ENCODE results near the gene SAXO1. TPM values are rescaled to one million over a fixed set of nuclear protein-coding genes. Genes with fewer than 3 reads are reported as not detected.

The SAXO1 gene
- total RNA-seq, 1 experiment from 2014 or later = 0.20 TPM

- DNase-seq = no peak
- Mint-ChIP-seq H3K4me1 (ENCODE audit: low read depth, unreplicated experiment) (no peaks in the 10 kb centered on the region), H3K27me3 (ENCODE audit: insufficient read depth, unreplicated experiment) (peaks cover 8% of the 10 kb centered on the region), H3K36me3 (ENCODE audit: insufficient read depth, unreplicated experiment) (no peaks in the 10 kb centered on the region), H3K4me3 (ENCODE audit: unreplicated experiment) (no peak overlapping the region), H3K27ac (ENCODE audit: unreplicated experiment) (no peak overlapping the region), H3K9me3 (ENCODE audit: unreplicated experiment) (no peaks in the 10 kb centered on the region)
- Histone ChIP-seq H3K4me3 (ENCODE audit: low read depth, low read length) (no peak overlapping the region), H3K27me3 (replicated peaks; ENCODE audit: control insufficient read depth, insufficient read depth, low read length) (no peaks in the 10 kb centered on the region), H3K36me3 (ENCODE audit: control insufficient read depth, insufficient read depth, low read length) (no peaks in the 10 kb centered on the region), H3K9me3 (no peaks in the 10 kb centered on the region), H3K4me1 (no peaks in the 10 kb centered on the region; the same call in 1 of the 2 replicates)
- no TSS peak for BruUV-seq (replicated peaks)
- no peak for TF ChIP-seq CTCF (IDR thresholded peaks at IDR 0.05; ENCODE audit: insufficient read depth in 1 of 2, low read depth in 1 of 2, low read length in 1 of 2, severe bottlenecking in 1 of 2, unreplicated experiment in 1 of 2)
- intact Hi-C loops (cut with micrococcal nuclease; ENCODE audit: unreplicated experiment) = no loop called here
- CTCF ChIA-PET = no interaction called here
- POLR2A ChIA-PET = no interaction called here
Measured at GRCh38 chr9:18978188-18978587, 54.8 kb downstream of the SAXO1 start.

GRCh38 chr9:18976709-18977531 is 56.1 kb downstream of the SAXO1 start:
- Mint-ChIP-seq H3K27me3 (ENCODE audit: insufficient read depth, unreplicated experiment) (peaks cover 9% of the 10 kb centered on the region), H3K27ac (ENCODE audit: unreplicated experiment) (no peak overlapping the region), H3K9me3 (ENCODE audit: unreplicated experiment) (no peaks in the 10 kb centered on the region), H3K4me1 (ENCODE audit: low read depth, unreplicated experiment) (no peaks in the 10 kb centered on the region), H3K4me3 (ENCODE audit: unreplicated experiment) (peak overlapping the region; percentile 18), H3K36me3 (ENCODE audit: insufficient read depth, unreplicated experiment) (no peaks in the 10 kb centered on the region)
- DNase-seq = no peak
- POLR2A ChIA-PET = no interaction called here
- CTCF ChIA-PET = no interaction called here
- BruUV-seq (replicated peaks) = no TSS peak
- intact Hi-C loops (cut with micrococcal nuclease; ENCODE audit: unreplicated experiment) = no loop called here
- Histone ChIP-seq H3K4me3 (ENCODE audit: low read depth, low read length) (no peak overlapping the region), H3K27me3 (replicated peaks; ENCODE audit: control insufficient read depth, insufficient read depth, low read length) (no peaks in the 10 kb centered on the region), H3K36me3 (ENCODE audit: control insufficient read depth, insufficient read depth, low read length) (no peaks in the 10 kb centered on the region), H3K9me3 (no peaks in the 10 kb centered on the region), H3K4me1 (no peaks in the 10 kb centered on the region; the same call in 1 of the 2 replicates)
- TF ChIP-seq CTCF (IDR thresholded peaks at IDR 0.05; ENCODE audit: insufficient read depth in 1 of 2, low read depth in 1 of 2, low read length in 1 of 2, severe bottlenecking in 1 of 2, unreplicated experiment in 1 of 2) = no peak

- Mint-ChIP-seq H3K27me3 (ENCODE audit: insufficient read depth, unreplicated experiment) (peaks cover 7% of the 10 kb centered on the region), H3K27ac (ENCODE audit: unreplicated experiment) (no peak overlapping the region), H3K9me3 (ENCODE audit: unreplicated experiment) (no peaks in the 10 kb centered on the region), H3K36me3 (ENCODE audit: insufficient read depth, unreplicated experiment) (no peaks in the 10 kb centered on the region), H3K4me3 (ENCODE audit: unreplicated experiment) (no peak overlapping the region), H3K4me1 (ENCODE audit: low read depth, unreplicated experiment) (no peaks in the 10 kb centered on the region)
- Histone ChIP-seq H3K4me3 (ENCODE audit: low read depth, low read length) (no peak overlapping the region), H3K27me3 (replicated peaks; ENCODE audit: control insufficient read depth, insufficient read depth, low read length) (no peaks in the 10 kb centered on the region), H3K36me3 (ENCODE audit: control insufficient read depth, insufficient read depth, low read length) (no peaks in the 10 kb centered on the region), H3K4me1 (no peaks in the 10 kb centered on the region; the same call in 1 of the 2 replicates), H3K9me3 (no peaks in the 10 kb centered on the region)
- BruUV-seq (replicated peaks) = no TSS peak
- no peak for DNase-seq
- intact Hi-C loops (cut with micrococcal nuclease; ENCODE audit: unreplicated experiment) = no loop called here
- POLR2A ChIA-PET = no interaction called here
- TF ChIP-seq CTCF (IDR thresholded peaks at IDR 0.05; ENCODE audit: insufficient read depth in 1 of 2, low read depth in 1 of 2, low read length in 1 of 2, severe bottlenecking in 1 of 2, unreplicated experiment in 1 of 2) = no peak
- CTCF ChIA-PET = no interaction called here
Measured at GRCh38 chr9:18976221-18976708, 56.7 kb downstream of the SAXO1 start.

Data from Caco-2 (cell line).